Stimulated activated CD8-positive, alpha-beta memory T cell treated with anti-CD3 and anti-CD28 coated beads, Interleukin-2, amount 100 ng/mL, for 1 hour (primary cell): ENCODE measurements around the gene PTGFRN.
A peak's percentile ranks its signal among the peaks of the same experiment; 100 is the strongest.
"Not testable (repeated sequence)": the region's sequence is repeated elsewhere in the genome, so short reads cannot be mapped to it uniquely, and the experiment has no call there.

Experiments
- DNase-seq, 2 donors: peaks; one replicate each; pipeline ENCODE4 v3.0.0-alpha.2; 2020; ENCODE audit warnings: low read depth in 2 of 2

The PTGFRN gene

DNA sequence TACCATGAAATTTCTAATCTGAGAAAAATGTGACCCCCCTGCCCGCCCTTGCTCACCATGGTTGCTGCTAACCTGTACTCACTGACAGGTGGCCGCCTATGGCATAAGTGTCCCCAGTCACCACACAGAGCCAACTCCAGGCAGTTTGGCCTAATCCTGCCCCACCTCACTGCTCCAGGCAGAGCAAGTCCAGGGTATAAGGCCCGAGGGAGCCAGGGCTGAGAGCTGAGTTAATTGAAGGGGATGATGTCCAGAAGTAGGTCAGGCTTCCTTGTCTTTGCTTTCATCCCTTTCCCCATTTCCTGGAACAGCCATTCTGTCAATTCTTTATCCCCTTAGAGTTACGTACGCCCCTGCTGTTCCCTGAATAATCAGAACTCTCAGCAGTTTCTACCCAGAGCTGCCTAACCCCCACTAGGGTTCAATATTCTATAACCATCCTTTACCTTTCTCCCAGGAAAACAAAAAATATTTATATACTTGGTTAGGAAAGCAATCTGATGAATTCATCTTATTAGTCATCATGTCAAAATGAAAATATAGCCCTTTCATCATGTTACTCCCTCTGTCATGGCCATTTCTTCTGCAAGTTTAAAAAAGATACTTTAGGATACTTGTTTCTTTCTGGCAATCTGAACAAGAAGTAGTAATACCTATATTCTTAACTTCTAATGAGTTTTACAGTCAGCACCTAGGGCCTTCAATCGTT lies 62.4 kb downstream of the PTGFRN start:
- no peak for DNase-seq

DNA sequence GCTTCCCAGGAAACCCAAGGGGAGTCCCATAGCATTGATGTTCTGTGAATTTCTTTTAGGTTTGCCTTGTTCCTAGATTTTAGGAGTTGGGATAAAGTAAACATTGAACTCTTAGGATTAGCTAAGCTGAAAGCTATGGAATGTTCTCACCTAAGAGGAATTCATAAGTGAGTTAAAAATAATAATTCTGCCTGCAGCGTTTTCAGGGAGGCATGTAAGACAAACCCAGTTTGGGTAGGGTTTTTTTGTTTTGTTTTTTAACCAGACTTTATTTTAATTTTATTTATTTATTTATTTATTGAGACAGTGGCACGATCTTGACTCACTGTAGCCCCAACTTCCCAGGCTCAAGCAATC lies 62.9 kb downstream of the PTGFRN start:
- DNase-seq = no peak

DNA sequence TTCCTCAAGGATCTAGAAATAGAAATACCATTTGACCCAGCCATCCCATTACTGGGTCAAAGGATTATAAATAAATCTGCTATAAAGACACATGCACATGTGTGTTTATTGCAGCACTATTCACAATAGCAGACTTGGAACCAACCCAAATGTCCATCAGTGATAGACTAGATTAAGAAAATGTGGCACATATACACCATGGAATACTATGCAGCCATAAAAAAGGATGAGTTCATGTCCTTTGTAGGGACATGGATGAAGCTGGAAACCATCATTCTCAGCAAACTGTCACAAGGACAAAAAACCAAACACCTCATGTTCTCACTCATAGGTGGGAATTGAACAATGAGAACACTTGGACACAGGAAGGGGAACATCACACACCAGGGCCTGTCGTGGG lies 70.6 kb downstream of the PTGFRN start:
- DNase-seq = not testable (repeated sequence)

- DNase-seq = no peak
These were observed 71.9 kb downstream of the PTGFRN start for GRCh38 chr1:116981521-116982037.

DNA sequence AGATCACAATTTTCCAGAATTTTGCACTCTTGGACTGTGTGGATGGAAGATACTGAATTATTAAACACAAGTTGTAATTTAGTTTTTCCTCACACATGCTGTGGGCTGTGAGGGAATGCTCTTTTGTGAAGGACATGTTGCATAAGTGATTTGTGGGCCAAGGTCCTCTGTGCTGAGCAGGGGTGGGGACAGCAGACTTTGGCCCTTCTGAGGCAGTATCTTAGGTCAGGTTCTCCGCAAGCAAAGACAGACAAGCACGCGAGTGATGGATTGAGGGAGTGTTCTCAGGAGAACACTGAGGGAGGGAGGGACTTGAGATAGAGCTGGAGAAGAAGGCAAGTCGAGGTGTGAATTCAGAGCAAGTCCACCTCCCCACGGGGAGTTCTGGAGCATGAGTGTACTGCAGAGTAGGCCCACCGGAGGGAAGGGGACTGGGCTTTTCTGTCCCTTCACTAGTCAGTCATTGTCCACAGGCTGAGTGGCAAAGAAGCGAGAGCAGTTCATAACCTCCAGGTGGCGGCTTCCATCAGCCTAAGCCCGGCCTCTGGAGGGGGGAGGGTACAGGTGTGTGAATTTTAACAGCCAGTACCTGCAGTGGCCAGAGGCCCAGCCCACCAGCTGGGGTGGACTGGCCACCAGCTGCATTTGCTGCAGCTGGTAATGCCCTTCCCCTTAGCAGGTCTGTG lies 72.7 kb downstream of the PTGFRN start:
- no peak for DNase-seq

GRCh38 chr1:116983112-116983511 lies 73.4 kb downstream of the PTGFRN start:
- DNase-seq = no peak

DNA sequence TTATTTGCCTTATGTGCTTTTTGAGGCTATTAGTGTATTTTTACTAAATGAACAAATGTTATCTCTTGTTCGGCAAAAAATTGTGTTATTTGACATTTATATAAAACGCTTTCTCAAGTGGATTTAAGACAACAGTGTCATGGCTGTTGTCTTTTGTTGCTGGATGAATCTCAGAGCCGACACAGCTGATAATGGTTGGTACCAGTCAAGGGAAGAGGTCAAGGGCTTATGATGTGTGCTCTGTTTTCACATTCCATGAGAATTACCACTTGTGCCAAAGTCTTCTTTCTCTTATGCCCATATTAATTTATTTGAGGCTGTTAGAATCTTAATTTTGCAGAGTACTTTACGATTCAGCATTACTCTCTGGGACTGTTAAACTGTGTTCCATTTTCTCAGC lies 74.0 kb downstream of the PTGFRN start:
- DNase-seq = no peak

GRCh38 chr1:116984406-116985160 lies 74.9 kb downstream of the PTGFRN start:
- DNase-seq = no peak

- no peak for DNase-seq
These were observed 76.9 kb downstream of the PTGFRN start for GRCh38 chr1:116986421-116987255.

- peak; percentile 32 to 44 for DNase-seq
These were observed 77.5 kb downstream of the PTGFRN start for GRCh38 chr1:116987256-116987555.

DNA sequence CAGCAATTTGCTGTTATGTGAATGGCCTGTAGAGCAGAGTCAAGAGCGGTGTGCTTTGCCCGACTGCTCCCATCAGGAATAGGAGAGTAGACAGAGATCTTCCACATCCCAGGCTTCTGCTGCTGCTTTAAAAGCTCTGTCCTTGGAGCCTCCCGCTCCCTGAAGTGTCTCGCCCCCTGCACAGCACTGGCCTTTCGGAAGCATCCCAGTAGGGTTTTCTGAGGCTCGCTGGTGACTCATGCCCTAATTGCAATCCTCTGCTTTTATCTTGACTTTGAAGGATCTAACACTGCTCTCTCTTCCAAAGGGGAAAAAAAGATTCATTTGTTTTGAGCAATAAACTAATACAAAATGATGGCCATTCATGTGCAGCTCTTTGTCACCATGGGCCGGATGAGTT lies 78.5 kb downstream of the PTGFRN start:
- no peak for DNase-seq

DNA sequence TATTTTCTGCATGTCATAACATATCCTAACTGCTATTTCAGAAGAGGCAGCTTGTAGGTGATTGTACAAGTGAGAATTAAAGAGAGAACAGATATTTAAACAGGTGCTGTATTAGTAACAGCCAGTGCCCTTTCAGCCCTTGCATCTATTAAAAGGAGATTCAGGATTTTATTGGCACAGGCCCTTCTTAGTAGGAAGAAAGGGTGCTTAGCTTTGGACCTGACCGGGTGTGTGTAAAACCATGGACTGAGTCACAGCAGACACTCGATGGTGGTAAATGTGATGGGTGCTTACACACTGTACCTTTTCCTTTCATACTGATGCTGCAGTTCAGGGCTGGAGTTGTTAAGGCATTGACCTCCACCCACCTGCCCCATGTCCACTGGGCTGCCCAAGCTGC lies 79.2 kb downstream of the PTGFRN start:
- no peak for DNase-seq

- no peak for DNase-seq
These were observed 80.1 kb downstream of the PTGFRN start for GRCh38 chr1:116989835-116990234.

GRCh38 chr1:116990612-116991151 lies 81.0 kb downstream of the PTGFRN start:
- no peak for DNase-seq

- DNase-seq = no peak
These were observed 81.6 kb downstream of the PTGFRN start for GRCh38 chr1:116991171-116991845.

- no peak for DNase-seq
These were observed 82.2 kb downstream of the PTGFRN start for GRCh38 chr1:116991918-116992317.

GRCh38 chr1:116993286-116993685 lies 83.6 kb downstream of the PTGFRN start:
- no peak for DNase-seq

GRCh38 chr1:116994411-116994810 lies 84.7 kb downstream of the PTGFRN start:
- no peak for DNase-seq

DNA sequence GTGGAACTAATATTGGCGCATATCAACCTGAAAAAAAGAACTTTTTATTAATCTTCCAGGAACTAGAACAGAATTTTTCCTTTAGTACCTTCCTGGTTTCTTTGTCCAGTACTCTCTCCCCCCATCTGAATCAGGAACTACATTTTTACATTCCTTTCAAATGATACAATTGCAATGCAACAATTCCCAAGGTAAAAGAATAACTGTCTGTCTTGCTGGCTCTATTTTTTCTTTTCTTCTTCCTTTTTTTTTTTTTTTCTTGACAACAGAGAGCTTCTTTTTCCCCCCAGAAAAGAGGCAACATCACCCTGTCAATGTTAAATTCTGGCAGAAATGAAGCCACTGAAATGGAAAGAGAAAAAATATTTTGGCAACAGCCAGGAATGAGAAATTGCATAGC lies 87.3 kb downstream of the PTGFRN start:
- DNase-seq = no peak

GRCh38 chr1:116997636-116998035 lies 87.9 kb downstream of the PTGFRN start:
- no peak for DNase-seq

DNA sequence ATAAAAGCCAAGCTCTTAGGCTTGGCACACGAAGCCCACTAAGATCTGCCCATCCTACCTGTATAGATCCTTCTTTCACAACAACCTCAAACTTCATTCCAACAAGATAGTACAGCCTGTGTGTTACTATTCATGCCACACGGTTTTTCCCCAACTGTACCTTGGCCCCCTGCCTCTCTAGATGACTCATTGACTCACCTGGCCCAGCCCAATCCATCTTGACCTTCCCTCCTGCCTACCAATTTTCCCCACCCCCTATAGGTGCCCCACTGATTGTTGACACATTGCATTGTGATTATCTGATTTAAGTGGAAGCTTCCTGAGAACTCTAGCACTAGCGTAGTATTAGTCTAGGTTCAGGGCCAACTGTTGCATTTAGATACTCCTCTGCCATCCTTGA lies 89.9 kb downstream of the PTGFRN start:
- no peak for DNase-seq
